T-helper 1 cell treated with Interleukin-12 subunit alpha and Interleukin-12 subunit beta and Interleukin-4 antibody, amounts not matched to agents 30 μg/mL and 1 μg/mL, for 36 hours (primary cell): ENCODE data around the gene CYSTM1.

ENCODE experiments used
- H3K27ac Mint-ChIP-seq: one replicate; pipeline ENCODE4 v1.8.0; 2021; ENCODE audit warnings: mild to moderate bottlenecking, mixed read lengths
- H3K27me3 Mint-ChIP-seq: one replicate; pipeline ENCODE4 v1.8.0; 2021; ENCODE audit warnings: low read depth, mixed read lengths
- H3K36me3 Mint-ChIP-seq: one replicate; pipeline ENCODE4 v1.8.0; 2021; ENCODE audit warnings: low read depth, mixed read lengths
- H3K4me1 Mint-ChIP-seq: one replicate; pipeline ENCODE4 v1.8.0; 2021; ENCODE audit warnings: low read depth, mixed read lengths
- H3K4me3 Mint-ChIP-seq: one replicate; pipeline ENCODE4 v1.8.0; 2021; ENCODE audit warnings: mild to moderate bottlenecking, moderate library complexity, mixed read lengths
- H3K9me3 Mint-ChIP-seq: one replicate; pipeline ENCODE4 v1.8.0; 2021; ENCODE audit warnings: mixed read lengths

CYSTM1 gene, protein sequence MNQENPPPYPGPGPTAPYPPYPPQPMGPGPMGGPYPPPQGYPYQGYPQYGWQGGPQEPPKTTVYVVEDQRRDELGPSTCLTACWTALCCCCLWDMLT

GRCh38 chr5:140174465-140175366 lies at the start of gene CYSTM1:
Gene CYSTM1, plus strand, starts transcription at chr5:140175188. Its CDS starts 19,278 bp downstream, at chr5:140194466.
- peaks cover 14% of the 10 kb centered on the region for H3K4me1 Mint-ChIP-seq
- no peaks in the 10 kb centered on the region for H3K9me3 Mint-ChIP-seq
- peaks cover 19% of the 10 kb centered on the region for H3K27me3 Mint-ChIP-seq
- peaks cover 1% of the 10 kb centered on the region for H3K36me3 Mint-ChIP-seq
- H3K27ac Mint-ChIP-seq = peak within 1 kb of the TSS; percentile 93
- H3K4me3 Mint-ChIP-seq = peak within 1 kb of the TSS; percentile 94

DNA sequence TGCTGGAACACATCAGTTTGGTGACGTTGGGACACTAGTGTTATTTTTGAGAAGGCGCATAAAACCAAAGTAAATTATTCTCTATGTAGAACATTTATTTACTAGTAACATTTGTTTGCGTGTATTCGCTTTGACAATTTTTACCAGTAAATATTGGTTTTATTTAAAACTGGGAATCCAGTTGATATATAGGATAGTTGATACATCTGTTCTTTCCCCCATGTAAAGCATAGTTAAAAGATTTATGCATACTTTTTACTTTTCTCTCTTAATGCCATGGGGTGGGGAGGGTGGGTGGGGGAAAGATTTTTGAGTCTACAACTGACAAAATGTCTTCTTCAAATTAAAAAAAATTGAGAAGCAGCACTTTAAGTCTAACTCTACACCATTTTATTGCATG lies 49.4 kb upstream of the CYSTM1 start, which contains the start of gene IGIP:
Gene IGIP, plus strand, starts transcription at position 301 of the 400 bp plus-strand sequence. CDS start 2,540 bp downstream, outside the sequence.
- no peak within 1 kb of the TSS for H3K4me3 Mint-ChIP-seq
- H3K9me3 Mint-ChIP-seq = no peaks in the 10 kb centered on the region
- peaks cover 12% of the 10 kb centered on the region for H3K4me1 Mint-ChIP-seq
- H3K36me3 Mint-ChIP-seq = peaks cover 2% of the 10 kb centered on the region
- H3K27me3 Mint-ChIP-seq = peaks cover 10% of the 10 kb centered on the region
- H3K27ac Mint-ChIP-seq = no peak within 1 kb of the TSS

DNA sequence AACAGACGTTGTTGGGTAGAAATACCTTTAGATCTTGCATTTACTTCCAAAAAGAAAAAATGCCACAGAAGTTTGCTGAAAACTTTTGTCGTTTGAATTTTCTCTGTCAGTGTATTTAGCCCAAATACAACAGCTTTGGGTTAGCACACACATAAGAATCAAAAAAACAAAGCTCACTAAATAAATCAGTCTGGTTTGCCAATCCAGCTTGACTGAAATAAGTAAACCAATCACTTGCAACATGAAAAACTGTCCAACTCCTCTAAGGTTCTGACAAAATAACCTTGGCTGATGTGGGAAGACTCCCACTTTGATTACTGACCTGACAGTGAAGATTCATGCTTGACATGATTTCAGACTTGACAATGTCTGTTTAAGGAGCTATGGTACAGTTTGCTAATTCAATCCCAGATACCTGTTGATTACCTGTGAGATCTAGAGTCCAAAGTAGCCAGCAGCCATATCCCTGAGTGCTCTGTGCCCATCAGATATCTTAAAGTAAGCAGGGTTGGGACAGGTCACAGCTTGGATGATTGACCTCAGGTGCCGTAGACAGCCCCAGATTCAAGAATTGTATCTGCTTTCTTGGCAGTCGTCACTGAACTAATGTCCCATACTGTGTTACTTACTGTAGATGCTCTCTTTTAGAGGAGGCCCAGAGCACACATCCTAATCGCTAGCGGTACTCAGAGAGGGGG lies 48.5 kb upstream of the CYSTM1 start:
- Mint-ChIP-seq H3K4me3 (no peak overlapping the region), H3K36me3 (no peaks in the 10 kb centered on the region), H3K27me3 (peaks cover 10% of the 10 kb centered on the region), H3K4me1 (peaks cover 15% of the 10 kb centered on the region), H3K9me3 (no peaks in the 10 kb centered on the region), H3K27ac (no peak overlapping the region)

GRCh38 chr5:140128376-140128775 lies 46.6 kb upstream of the CYSTM1 start:
- no peaks in the 10 kb centered on the region for H3K36me3 Mint-ChIP-seq
- H3K4me1 Mint-ChIP-seq = peaks cover 20% of the 10 kb centered on the region
- no peaks in the 10 kb centered on the region for H3K9me3 Mint-ChIP-seq
- no peak overlapping the region for H3K4me3 Mint-ChIP-seq
- H3K27ac Mint-ChIP-seq = no peak overlapping the region
- peaks cover 10% of the 10 kb centered on the region for H3K27me3 Mint-ChIP-seq

GRCh38 chr5:140130949-140131733 lies 43.8 kb upstream of the CYSTM1 start:
- H3K27me3 Mint-ChIP-seq = peaks cover 4% of the 10 kb centered on the region
- peaks cover 18% of the 10 kb centered on the region for H3K4me1 Mint-ChIP-seq
- no peaks in the 10 kb centered on the region for H3K36me3 Mint-ChIP-seq
- H3K27ac Mint-ChIP-seq = no peak overlapping the region
- no peaks in the 10 kb centered on the region for H3K9me3 Mint-ChIP-seq
- H3K4me3 Mint-ChIP-seq = no peak overlapping the region

DNA sequence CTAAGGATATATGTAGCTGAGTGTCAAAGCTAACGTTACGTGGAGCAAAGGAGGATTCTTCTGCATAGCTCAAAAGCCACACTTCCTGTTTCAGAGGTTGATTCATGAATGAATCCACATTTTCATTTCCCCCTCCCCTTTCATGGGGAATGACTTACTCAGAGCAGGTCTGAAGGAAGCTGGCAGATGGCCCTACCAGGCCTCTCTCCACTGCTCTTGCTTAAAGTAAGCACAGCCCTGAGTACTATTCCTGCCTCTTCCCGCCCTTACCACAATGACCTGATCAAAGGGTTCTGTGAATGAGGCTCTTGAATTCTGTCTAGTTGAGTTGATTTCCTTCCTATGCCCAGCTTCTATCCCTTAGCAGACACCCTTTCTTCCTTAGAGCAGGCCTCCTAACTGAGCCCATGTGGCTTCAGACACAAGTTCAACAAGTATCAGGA lies 43.0 kb upstream of the CYSTM1 start:
- H3K27me3 Mint-ChIP-seq = peaks cover 2% of the 10 kb centered on the region
- peaks cover 18% of the 10 kb centered on the region for H3K4me1 Mint-ChIP-seq
- H3K36me3 Mint-ChIP-seq = no peaks in the 10 kb centered on the region
- H3K9me3 Mint-ChIP-seq = no peaks in the 10 kb centered on the region
- H3K27ac Mint-ChIP-seq = no peak overlapping the region
- H3K4me3 Mint-ChIP-seq = no peak overlapping the region

DNA sequence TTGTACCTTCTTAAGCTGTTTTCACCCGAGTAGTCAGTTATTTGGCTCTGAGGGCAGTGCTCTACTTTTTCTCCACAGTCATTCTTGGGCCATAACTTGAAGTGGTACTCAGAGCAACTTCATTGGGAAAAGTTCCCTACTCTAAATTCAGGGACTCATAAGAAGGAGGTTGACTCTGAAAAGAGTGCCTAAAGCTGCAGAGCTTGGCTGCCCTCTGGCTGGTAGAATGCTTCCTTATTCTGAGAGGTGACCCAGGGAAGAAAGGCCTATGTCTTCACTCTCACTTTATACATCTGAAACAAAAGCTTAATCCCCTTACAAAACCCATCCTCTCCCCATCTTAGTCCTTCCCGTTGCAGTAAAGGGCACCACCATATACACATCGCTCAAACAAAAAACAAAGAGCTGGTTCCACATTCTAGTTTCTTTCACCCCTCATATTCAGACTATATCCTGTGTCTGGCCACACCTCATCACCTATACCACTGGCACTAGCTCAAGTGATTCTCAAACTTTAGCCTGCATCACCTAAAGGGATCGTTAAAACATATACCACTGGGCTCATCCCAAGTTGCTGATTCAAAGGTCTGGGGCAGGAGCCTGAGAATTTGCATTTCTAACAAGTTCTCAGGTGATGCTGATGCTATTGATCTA lies 41.3 kb upstream of the CYSTM1 start:
- Mint-ChIP-seq H3K4me3 (no peak overlapping the region), H3K27ac (no peak overlapping the region), H3K27me3 (peaks cover 1% of the 10 kb centered on the region), H3K4me1 (peaks cover 18% of the 10 kb centered on the region), H3K36me3 (no peaks in the 10 kb centered on the region), H3K9me3 (no peaks in the 10 kb centered on the region)

GRCh38 chr5:140134277-140134935 lies 40.6 kb upstream of the CYSTM1 start:
- no peak overlapping the region for H3K27ac Mint-ChIP-seq
- H3K4me1 Mint-ChIP-seq = peaks cover 18% of the 10 kb centered on the region
- no peaks in the 10 kb centered on the region for H3K9me3 Mint-ChIP-seq
- no peaks in the 10 kb centered on the region for H3K36me3 Mint-ChIP-seq
- peaks cover 5% of the 10 kb centered on the region for H3K27me3 Mint-ChIP-seq
- H3K4me3 Mint-ChIP-seq = no peak overlapping the region

- H3K36me3 Mint-ChIP-seq = no peaks in the 10 kb centered on the region
- H3K4me3 Mint-ChIP-seq = no peak overlapping the region
- no peak overlapping the region for H3K27ac Mint-ChIP-seq
- peaks cover 18% of the 10 kb centered on the region for H3K4me1 Mint-ChIP-seq
- H3K27me3 Mint-ChIP-seq = peaks cover 5% of the 10 kb centered on the region
- no peaks in the 10 kb centered on the region for H3K9me3 Mint-ChIP-seq
These were observed 39.9 kb upstream of the CYSTM1 start for GRCh38 chr5:140135127-140135526.

- Mint-ChIP-seq H3K27me3 (peaks cover 8% of the 10 kb centered on the region), H3K27ac (no peak overlapping the region), H3K4me1 (peaks cover 13% of the 10 kb centered on the region), H3K36me3 (no peaks in the 10 kb centered on the region), H3K9me3 (no peaks in the 10 kb centered on the region), H3K4me3 (no peak overlapping the region)
These were observed 38.4 kb upstream of the CYSTM1 start for GRCh38 chr5:140136624-140137023.

DNA sequence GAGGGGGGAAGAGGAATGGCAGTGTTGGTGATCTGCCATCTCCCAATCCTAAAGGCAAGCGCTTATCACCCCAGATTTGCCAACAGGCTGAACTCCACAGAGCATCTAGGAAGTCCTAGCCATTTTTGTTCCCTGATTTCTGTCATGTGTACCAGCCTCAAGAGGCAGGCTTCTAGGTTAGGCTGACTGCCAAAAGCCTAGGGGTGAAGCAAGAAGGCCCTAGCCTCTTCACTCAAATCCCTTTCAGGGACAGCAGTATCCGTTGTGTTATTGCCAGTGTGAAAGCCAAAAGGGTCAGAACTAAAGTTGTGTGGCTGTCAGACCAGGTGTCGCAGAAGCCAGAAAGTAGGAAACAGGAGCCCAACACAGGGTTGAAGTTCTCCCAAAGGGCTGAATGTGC lies 34.6 kb upstream of the CYSTM1 start:
- no peaks in the 10 kb centered on the region for H3K36me3 Mint-ChIP-seq
- no peak overlapping the region for H3K4me3 Mint-ChIP-seq
- no peaks in the 10 kb centered on the region for H3K9me3 Mint-ChIP-seq
- H3K27ac Mint-ChIP-seq = no peak overlapping the region
- H3K4me1 Mint-ChIP-seq = peaks cover 4% of the 10 kb centered on the region
- H3K27me3 Mint-ChIP-seq = peaks cover 20% of the 10 kb centered on the region

- Mint-ChIP-seq H3K9me3 (no peaks in the 10 kb centered on the region), H3K4me3 (no peak overlapping the region), H3K27ac (no peak overlapping the region), H3K4me1 (peaks cover 5% of the 10 kb centered on the region), H3K36me3 (no peaks in the 10 kb centered on the region), H3K27me3 (peaks cover 24% of the 10 kb centered on the region)
These were observed 33.7 kb upstream of the CYSTM1 start for GRCh38 chr5:140141241-140141640.

- H3K4me3 Mint-ChIP-seq = no peak overlapping the region
- peaks cover 8% of the 10 kb centered on the region for H3K4me1 Mint-ChIP-seq
These were observed 32.7 kb upstream of the CYSTM1 start for GRCh38 chr5:140142246-140142645.

More at GRCh38 chr5:140142246-140142645, 32.7 kb upstream of the CYSTM1 start:
- no peaks in the 10 kb centered on the region for H3K36me3 Mint-ChIP-seq
- peaks cover 32% of the 10 kb centered on the region for H3K27me3 Mint-ChIP-seq
- no peak overlapping the region for H3K27ac Mint-ChIP-seq
- no peaks in the 10 kb centered on the region for H3K9me3 Mint-ChIP-seq
